Stomach (tissue), 9 donors: Measurements from ENCODE around the gene USP35. TPM values are rescaled to one million over a fixed set of nuclear protein-coding genes. Genes with fewer than 3 reads are reported as not detected.
"Not testable (repeated sequence)": the region's sequence is repeated elsewhere in the genome, so short reads cannot be mapped to it uniquely, and the experiment has no call there.

Experiments used
- DNase-seq, 2 donors: peaks; one replicate each; pipeline versions ENCODE4 v3.0.0 to v3.0.0-alpha.2; 2013 to 2019
- H3K27ac ChIP-seq, 5 donors: fragments of 200-600 bp in 4 of 5; sonication (generic) in 4 of 5; one replicate each; pipeline ENCODE4 v1.5.1; 2013 to 2019; ENCODE audit warnings: mild to moderate bottlenecking in 1 of 5, moderate library complexity in 1 of 5
- H3K27me3 ChIP-seq, 3 donors: fragments of 200-600 bp; sonication (generic); one replicate each; pipeline ENCODE4 v1.5.1; 2017 to 2019; ENCODE audit warnings: mixed run types in 1 of 3
- H3K36me3 ChIP-seq, 4 donors: fragments of 200-600 bp; sonication (generic); 1 replicate in 3 of 4; 2 replicates in 1 of 4; pipeline ENCODE4 v1.5.1; 2016 to 2019
- H3K4me1 ChIP-seq, 4 donors: fragments of 200-600 bp; sonication (generic); one replicate each; pipeline ENCODE4 v1.5.1; 2016 to 2019
- H3K4me3 ChIP-seq, 4 donors: fragments of 200-600 bp; sonication (generic) in 3 of 4; one replicate each; pipeline ENCODE4 v1.5.1; 2016 to 2019; ENCODE audit warnings: mild to moderate bottlenecking in 1 of 4
- H3K9me3 ChIP-seq, 4 donors: fragments of 200-600 bp; sonication (generic); one replicate each; pipeline ENCODE4 v1.5.1; 2016 to 2019
- CTCF ChIP-seq, 7 experiments: fragments of 450-650 bp in 4 of 7; fragments of 200-600 bp in 3 of 7; sonication (generic) in 3 of 7; IDR thresholded peaks; one replicate each; pipeline ENCODE4 v1.5.1; 2016 to 2019; ENCODE audit warnings: antibody characterized with exemption in 7 of 7, control low read depth in 2 of 7, mild to moderate bottlenecking in 1 of 7
- EP300 ChIP-seq: sonication (generic); formaldehyde crosslinking; IDR thresholded peaks from one replicate; pipeline ENCODE4 v1.6.1; 2017; ENCODE audit warnings: antibody characterized with exemption
- POLR2A ChIP-seq, 4 donors: fragments of 450-650 bp; IDR thresholded peaks; one replicate each; pipeline ENCODE4 v1.6.1; 2016; ENCODE audit warnings: antibody characterized with exemption in 4 of 4, control low read depth in 2 of 4, mild to moderate bottlenecking in 1 of 4, moderate library complexity in 1 of 4
- POLR2AphosphoS5 ChIP-seq, 3 donors: sonication (generic); formaldehyde crosslinking; IDR thresholded peaks; one replicate each; pipeline ENCODE4 v1.6.1; 2016; ENCODE audit warnings: antibody characterized with exemption in 3 of 3
- WGBS, 5 donors: extraction: QIAGEN DNeasy Blood & Tissue Kit in 3 of 5; methylation state at CpG; one replicate each; pipeline versions ENCODE4 v1.1.5 to v1.1.7; 2013 to 2018; 5-methylcytosine and 5-hydroxymethylcytosine counted together
- intact Hi-C: fragments of 100-400 bp; cut with DNase I; formaldehyde crosslinking; loops from one replicate; pipeline ENCODE4 v1.15.1; 2023; ENCODE audit warnings: low total_unique reads
- polyA plus RNA-seq, 3 donors: library from polyadenylated mRNA; stranded (reverse); fragments of 200-250 nt; gene quantifications; one replicate each; pipeline ENCODE4 v1.2.3, GENCODE V29; 2013
- total RNA-seq, 5 donors: library from RNA; depleted of rRNA; stranded (reverse); fragments of >200 nt; gene quantifications; one replicate each; pipeline versions ENCODE4 v1.1.0 to v1.2.3, GENCODE V29; 2014 to 2016
- donor health status: healthy with polysubstance abuse.
- donor health status: Bipolar disorder and iron deficiency.
- donor health status: healthy.

The USP35 gene
- total and polyA plus RNA-seq, 8 donors = 0.61 to 68.4 (median 4.9) TPM

DNA sequence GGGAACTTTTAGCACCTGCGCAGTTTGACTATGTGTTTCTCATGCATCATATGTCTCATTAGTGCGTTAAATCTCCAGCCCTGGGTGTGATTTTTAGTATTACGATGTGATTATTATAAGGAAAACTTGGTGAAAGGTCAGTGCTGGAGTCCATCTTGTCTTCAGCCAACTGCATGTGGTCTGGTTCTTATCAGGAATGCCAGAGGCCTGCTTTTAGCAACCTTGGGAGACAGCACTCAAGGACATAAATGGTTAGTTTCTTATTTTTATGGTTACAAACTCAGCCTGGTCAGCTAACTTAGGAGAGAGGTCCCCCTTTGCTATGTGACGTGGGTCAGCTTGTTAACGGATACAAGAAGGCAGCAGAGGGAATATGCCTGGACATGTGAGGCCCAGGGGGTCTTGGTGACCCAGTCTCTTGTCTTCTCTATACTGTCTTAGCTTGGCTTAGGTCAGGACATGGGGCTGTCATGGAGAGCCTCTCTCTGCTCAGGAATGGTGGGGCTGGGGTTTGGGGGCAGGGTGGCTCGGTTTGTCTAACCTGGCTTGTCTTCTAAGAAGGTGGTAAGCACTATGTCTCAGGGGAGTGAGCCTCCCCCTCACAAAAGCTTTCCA, 21.8 kb upstream of the USP35 start:
- Histone ChIP-seq H3K9me3 (no peaks in the 10 kb centered on the region), H3K27ac (peak overlapping the region in 2 of 5 donors; percentile 47 to 83), H3K4me1 (peaks cover 11 to 55% (median 14%) of the 10 kb centered on the region in 4 donors), H3K4me3 (no peak overlapping the region), H3K27me3 (no peaks in the 10 kb centered on the region), H3K36me3 (peaks cover 0 to 14% (median 8%) of the 10 kb centered on the region in 4 donors)
- TF ChIP-seq POLR2AphosphoS5 (IDR thresholded peaks at IDR 0.05) = peak in 1 of 3 donors; percentile 41
- no peak for TF ChIP-seq POLR2A (IDR thresholded peaks at IDR 0.05)
- intact Hi-C loops = no loop called here
- 76 to 93% (median 90%) methylated on average over 6 of the region's 6 CpGs for WGBS, 5 donors
- peak in 1 of 2 donors; percentile 44 for DNase-seq

- 30 to 43% (median 34%) methylated on average over 11 to 17 of the region's 17 CpGs for WGBS, 5 donors
- intact Hi-C loops = no loop called here
- Histone ChIP-seq H3K9me3 (no peaks in the 10 kb centered on the region), H3K4me1 (peaks cover 11 to 44% (median 14%) of the 10 kb centered on the region in 4 donors), H3K27me3 (no peaks in the 10 kb centered on the region), H3K27ac (peak overlapping the region; percentile 26 to 83 (median 70)), H3K4me3 (no peak overlapping the region), H3K36me3 (peaks cover 4 to 32% (median 26%) of the 10 kb centered on the region in 4 donors)
- no peak for TF ChIP-seq CTCF (IDR thresholded peaks at IDR 0.05)
- no peak for TF ChIP-seq POLR2A (IDR thresholded peaks at IDR 0.05)
- peak in 1 of 3 donors; percentile 5 for TF ChIP-seq POLR2AphosphoS5 (IDR thresholded peaks at IDR 0.05)
- peak; percentile 35 to 76 for DNase-seq
Measured at GRCh38 chr11:78168539-78169477, 19.9 kb upstream of the USP35 start.

- no peaks in the 10 kb centered on the region for H3K27me3 ChIP-seq
- no peaks in the 10 kb centered on the region for H3K9me3 ChIP-seq
- no peak for TF ChIP-seq EP300
- TF ChIP-seq POLR2A (IDR thresholded peaks at IDR 0.05) = no peak
- TF ChIP-seq CTCF (IDR thresholded peaks at IDR 0.05) = no peak
- no peak for TF ChIP-seq POLR2AphosphoS5 (IDR thresholded peaks at IDR 0.05)
- intact Hi-C loops = no loop called here
- peaks cover 10 to 37% (median 33%) of the 10 kb centered on the region in 4 donors for H3K36me3 ChIP-seq
- DNase-seq = no peak
- peaks cover 11 to 44% (median 14%) of the 10 kb centered on the region in 4 donors for H3K4me1 ChIP-seq
- peak overlapping the region in 1 of 5 donors; percentile 83 for H3K27ac ChIP-seq
- no peak overlapping the region for H3K4me3 ChIP-seq
- WGBS, 5 donors = 85 to 92% (median 90%) methylated on average over 11 of the region's 11 CpGs
Measured at GRCh38 chr11:78170413-78170812, 18.3 kb upstream of the USP35 start.

DNA sequence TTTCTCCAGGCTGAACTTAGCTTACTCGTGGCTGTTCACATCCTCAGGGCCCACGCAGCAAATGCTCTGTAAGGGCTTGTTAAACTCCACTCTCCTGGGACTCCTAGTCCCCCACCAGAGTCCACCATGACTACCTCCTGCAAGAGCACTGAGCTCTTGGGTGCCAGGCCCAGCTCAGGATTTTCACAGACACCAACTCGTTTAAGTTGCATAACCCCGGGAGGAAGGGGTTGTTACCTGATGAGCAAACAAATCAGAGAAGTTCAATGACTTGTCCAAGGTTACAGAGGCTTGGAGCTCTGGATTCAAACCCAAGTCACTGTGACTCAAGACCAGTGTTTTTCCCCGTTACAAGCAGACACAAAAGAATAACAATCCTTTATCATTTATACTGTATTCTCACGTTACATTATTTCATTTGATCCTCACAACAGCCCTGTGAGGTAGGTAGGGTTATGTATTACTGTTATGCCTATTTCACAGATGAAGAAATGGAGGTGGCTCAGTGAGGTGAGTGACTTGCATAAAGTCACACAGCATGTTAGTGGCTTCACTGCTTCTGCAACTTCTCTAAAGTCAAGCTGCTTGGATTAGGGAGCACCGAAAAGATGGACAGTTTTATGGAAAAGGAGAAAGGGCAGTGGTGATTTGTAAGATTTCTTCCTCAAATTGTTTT, 17.7 kb upstream of the USP35 start:
- no peak for DNase-seq
- no peak overlapping the region for H3K4me3 ChIP-seq
- H3K27ac ChIP-seq = peak overlapping the region in 1 of 5 donors; percentile 83
- WGBS, 5 donors = 74 to 84% (median 79%) methylated on average over 7 of the region's 7 CpGs
- H3K27me3 ChIP-seq = no peaks in the 10 kb centered on the region
- H3K4me1 ChIP-seq = peaks cover 11 to 38% (median 14%) of the 10 kb centered on the region in 4 donors
- H3K36me3 ChIP-seq = peaks cover 10 to 37% (median 33%) of the 10 kb centered on the region in 4 donors
- no peaks in the 10 kb centered on the region for H3K9me3 ChIP-seq
- no peak for TF ChIP-seq EP300
- intact Hi-C loops = no loop called here

GRCh38 chr11:78171951-78172350, 16.8 kb upstream of the USP35 start:
- H3K27ac ChIP-seq = peak overlapping the region in 1 of 5 donors; percentile 29
- no peaks in the 10 kb centered on the region for H3K27me3 ChIP-seq
- TF ChIP-seq CTCF (IDR thresholded peaks at IDR 0.05) = no peak
- no peak for TF ChIP-seq POLR2AphosphoS5 (IDR thresholded peaks at IDR 0.05)
- no peak for TF ChIP-seq POLR2A (IDR thresholded peaks at IDR 0.05)
- TF ChIP-seq EP300 = no peak
- H3K4me3 ChIP-seq = no peak overlapping the region
- intact Hi-C loops = no loop called here
- peaks cover 11 to 30% (median 14%) of the 10 kb centered on the region in 4 donors for H3K4me1 ChIP-seq
- WGBS, 5 donors = 92 to 96% (median 95%) methylated on average over 4 to 6 of the region's 6 CpGs
- DNase-seq = no peak
- H3K36me3 ChIP-seq = peaks cover 10 to 46% (median 41%) of the 10 kb centered on the region in 4 donors
- no peaks in the 10 kb centered on the region for H3K9me3 ChIP-seq

- H3K9me3 ChIP-seq, H3K27me3 ChIP-seq, H3K4me1 ChIP-seq, DNase-seq, H3K27ac ChIP-seq, H3K4me3 ChIP-seq, intact Hi-C loops: not testable (repeated sequence)
- 96 to 99% (median 98%) methylated on average over 3 of the region's 3 CpGs for WGBS, 5 donors
- H3K36me3 ChIP-seq = peaks cover 10 to 53% (median 48%) of the 10 kb centered on the region in 4 donors
Measured at GRCh38 chr11:78175862-78176261, 12.9 kb upstream of the USP35 start.
